AG20443 (cell line): ENCODE measurements around the gene MAPK12.
"Not testable (repeated sequence)": the region's sequence is repeated elsewhere in the genome, so short reads cannot be mapped to it uniquely, and the experiment has no call there.

Source experiments
- DNase-seq: peaks from one replicate; pipeline ENCODE4 v3.0.0; 2012; ENCODE audit warnings: low spot score, mixed read lengths

The MAPK12 gene

GRCh38 chr22:50216055-50216683 is 45.3 kb downstream of the MAPK12 start:
- DNase-seq, result no peak

GRCh38 chr22:50215297-50216054 is 46.0 kb downstream of the MAPK12 start:
- no peak for DNase-seq

- DNase-seq, result no peak
These were observed 48.2 kb downstream of the MAPK12 start for GRCh38 chr22:50213263-50213662.

- no peak for DNase-seq
These were observed 50.3 kb downstream of the MAPK12 start for GRCh38 chr22:50211147-50211546.

GRCh38 chr22:50210378-50211139 is 50.9 kb downstream of the MAPK12 start:
- DNase-seq, result no peak

DNA sequence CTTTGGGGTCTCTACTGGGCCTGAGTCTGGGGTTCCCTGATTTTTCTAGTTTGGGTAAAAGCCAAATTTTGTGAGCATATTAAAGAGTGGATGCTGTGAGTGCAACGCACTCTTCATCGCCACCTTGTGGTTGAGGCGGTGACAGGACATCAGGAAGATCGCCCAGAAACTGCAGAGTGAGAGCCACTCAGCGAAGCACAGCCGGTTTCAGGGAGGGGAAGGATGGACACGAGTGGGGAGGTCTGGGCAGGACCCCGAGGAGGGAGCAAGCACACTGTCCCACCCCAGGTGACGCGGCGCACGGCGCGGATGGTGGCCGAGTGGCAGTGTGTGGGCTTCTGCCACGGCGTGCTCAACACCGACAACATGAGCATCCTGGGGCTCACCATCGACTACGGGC is 51.6 kb downstream of the MAPK12 start:
- peak; percentile 88 for DNase-seq

DNA sequence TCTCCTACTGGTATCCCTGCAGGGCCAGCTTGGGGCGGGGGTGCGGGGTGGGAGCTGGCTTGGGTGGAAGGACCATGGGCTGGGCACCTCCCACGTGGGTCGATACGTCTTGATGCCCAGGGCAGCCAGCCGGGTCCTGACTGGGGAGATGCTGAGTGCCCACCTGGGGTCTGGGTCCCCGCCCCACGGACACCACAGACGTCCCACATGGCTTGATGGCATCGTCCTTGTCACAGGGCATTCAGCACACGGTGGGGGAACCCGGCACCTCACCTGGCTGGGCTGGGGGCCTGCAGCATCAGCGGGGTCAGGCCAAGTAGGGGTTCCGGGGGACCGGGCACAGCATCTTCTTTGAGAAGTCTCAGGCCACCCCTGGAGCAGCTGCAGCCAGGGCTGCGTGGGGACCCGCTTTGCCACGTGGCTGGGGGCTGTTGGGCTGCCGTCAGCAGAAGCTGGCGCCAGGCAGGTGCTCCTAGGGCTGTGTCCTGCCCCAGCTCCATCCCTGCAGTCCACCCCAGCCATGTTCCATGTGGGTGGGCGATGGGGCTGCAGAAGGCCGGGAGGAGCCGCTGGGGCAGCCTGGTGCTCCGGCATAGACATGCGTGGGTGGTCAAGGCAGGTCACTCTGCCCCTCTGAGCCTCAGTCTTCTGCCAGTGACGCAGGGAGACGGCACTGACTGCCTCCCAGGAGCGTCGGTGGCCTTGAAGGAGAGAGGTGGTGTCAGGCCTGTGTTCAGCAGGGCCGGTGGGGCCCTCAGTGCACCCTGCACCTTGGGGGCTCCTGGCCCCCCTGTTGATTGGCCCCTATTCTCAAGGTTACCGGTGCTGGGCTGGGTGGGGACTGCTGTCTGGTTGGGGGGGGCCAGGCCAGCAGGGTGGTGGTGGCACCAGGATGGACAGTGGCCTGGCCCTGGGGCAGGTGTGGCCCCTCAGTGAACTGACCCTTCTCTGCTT is 52.3 kb downstream of the MAPK12 start:
- DNase-seq, result no peak

DNA sequence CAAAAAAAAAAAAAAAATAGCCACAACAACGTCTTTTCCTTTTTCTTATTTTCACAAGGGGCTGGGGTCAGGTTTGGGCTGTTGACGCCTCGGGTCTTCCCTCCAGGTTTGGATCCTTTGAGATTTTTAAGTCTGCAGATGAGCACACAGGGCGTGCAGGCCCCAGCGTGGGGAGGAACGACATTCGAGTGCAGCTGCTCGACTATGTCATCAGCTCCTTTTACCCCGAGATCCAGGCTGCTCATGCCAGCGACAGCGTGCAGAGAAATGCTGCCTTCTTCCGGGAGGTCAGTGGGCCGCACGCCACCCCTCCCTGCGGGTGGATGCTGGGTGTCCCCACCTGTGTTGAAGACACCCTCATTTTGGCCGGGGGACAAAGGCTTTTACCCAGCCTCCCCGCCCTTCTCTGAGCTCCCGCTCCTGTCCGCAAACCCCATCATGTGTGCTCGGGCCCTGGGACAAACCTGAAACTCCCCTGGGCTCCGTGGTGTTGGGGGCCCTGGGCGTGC is 53.0 kb downstream of the MAPK12 start:
- DNase-seq, result no peak

DNA sequence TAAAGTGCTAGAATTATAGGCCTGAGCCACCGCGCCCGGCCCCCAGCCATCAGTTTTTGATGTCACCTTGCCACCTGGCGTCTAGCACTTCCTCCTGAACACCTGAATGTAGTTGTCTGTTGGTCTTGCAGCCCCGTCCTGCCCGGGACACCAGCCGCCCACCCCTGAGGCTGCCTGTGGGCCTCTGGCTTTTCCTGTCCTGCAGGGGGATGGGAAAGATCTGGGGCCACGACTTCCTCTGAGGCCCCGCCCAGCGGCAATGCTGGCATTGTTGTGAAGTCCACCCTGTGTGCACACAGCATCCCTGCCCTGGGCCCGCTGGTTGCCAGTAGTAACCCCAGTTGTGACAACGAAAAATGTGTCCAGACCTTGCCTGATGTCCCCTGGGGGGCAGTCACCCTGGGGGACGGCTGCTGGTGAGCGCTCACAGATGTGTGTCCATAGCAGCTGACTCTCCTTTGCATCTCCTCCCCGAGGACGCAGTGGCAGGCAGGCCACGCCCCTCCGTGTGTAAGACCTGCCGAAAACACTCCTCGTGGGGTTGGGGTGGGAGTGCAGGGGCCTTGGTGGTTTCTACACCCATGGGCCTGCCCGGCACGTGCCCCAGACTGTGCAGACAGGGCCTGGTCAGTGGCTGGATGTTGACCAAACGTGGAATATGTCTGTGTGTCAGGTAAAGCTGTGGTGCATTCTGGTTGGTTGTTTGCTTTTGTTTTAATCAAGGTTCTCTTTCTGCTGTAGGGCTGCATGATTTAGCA is 53.9 kb downstream of the MAPK12 start:
- no peak for DNase-seq

GRCh38 chr22:50206599-50206998 is 54.9 kb downstream of the MAPK12 start:
- DNase-seq, result peak; percentile 87

- DNase-seq, result no peak
These were observed 55.5 kb downstream of the MAPK12 start for GRCh38 chr22:50205781-50206569.

DNA sequence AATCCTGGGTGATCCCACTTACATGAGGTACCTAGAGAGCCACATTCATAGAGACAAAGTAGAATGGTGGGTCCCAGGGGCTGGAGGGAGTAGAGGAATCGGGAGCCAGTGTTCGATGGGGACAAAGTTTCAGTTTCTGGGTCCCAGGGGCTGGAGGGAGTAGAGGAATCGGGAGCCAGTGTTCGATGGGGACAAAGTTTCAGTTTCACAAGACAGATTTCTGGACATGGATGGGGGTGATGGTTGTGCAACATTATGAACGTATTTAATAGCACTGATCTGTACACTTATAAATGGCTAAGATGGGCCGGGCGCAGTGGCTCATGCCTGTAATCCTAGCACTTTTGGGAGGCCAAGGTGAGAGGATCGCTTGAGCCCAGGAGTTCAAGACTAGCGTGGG is 56.5 kb downstream of the MAPK12 start:
- not testable (repeated sequence) for DNase-seq

GRCh38 chr22:50204571-50204970 is 56.9 kb downstream of the MAPK12 start:
- DNase-seq, result no peak

DNA sequence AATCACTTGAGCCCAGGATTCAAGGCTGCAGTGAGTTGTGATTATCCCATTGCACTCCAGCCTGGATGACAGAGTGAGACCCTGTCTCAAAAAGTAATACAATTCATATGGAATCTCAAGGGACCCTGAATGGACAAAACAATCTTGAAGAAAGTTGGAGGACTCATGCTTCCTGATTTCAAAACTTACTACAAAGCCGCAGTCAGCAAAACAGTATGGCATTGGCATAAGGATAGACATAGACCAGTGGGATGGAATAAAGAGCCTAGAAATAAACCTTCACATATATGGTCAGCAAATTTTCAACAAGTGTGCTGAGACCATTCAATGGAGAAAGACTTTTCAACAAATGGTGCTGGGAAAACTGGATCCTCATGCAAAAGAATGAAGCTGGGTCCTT is 58.2 kb downstream of the MAPK12 start:
- DNase-seq, result no peak
